Neuronal stem cell (in vitro differentiated cells): ENCODE data around the gene HOXC4.

ENCODE experiments used
- DNase-seq: peaks from one replicate; pipeline ENCODE4 v3.0.0-alpha.2; 2013; ENCODE audit warnings: low spot score
- H2AFZ ChIP-seq: one replicate; pipeline ENCODE4 v1.6.1; 2013; ENCODE audit warnings: mild to moderate bottlenecking, low read length, inconsistent platforms
- H2AK5ac ChIP-seq: 2 replicates; pipeline ENCODE4 v1.6.1; 2013; ENCODE audit warnings: low read depth, mild to moderate bottlenecking, inconsistent platforms, low read length, moderate library complexity, mixed read lengths
- H2BK120ac ChIP-seq: 2 replicates; pipeline ENCODE4 v1.6.1; 2013; ENCODE audit warnings: low read depth, mild to moderate bottlenecking, inconsistent platforms, low read length, moderate library complexity, mixed read lengths
- H2BK12ac ChIP-seq: one replicate; pipeline ENCODE4 v1.6.1; 2013; ENCODE audit warnings: low read length, inconsistent platforms
- H2BK15ac ChIP-seq: 2 replicates; pipeline ENCODE4 v1.6.1; 2013; ENCODE audit warnings: mild to moderate bottlenecking, low read length, inconsistent platforms, mixed read lengths
- H2BK5ac ChIP-seq: one replicate; pipeline ENCODE4 v1.6.1; 2013; ENCODE audit warnings: inconsistent platforms, mild to moderate bottlenecking, low read length, moderate library complexity
- H3K14ac ChIP-seq: one replicate; pipeline ENCODE4 v1.6.1; 2013; ENCODE audit warnings: low read length, inconsistent platforms
- H3K18ac ChIP-seq: 2 replicates; pipeline ENCODE4 v1.6.1; 2013; ENCODE audit warnings: low read length, inconsistent platforms
- H3K23ac ChIP-seq: 2 replicates; pipeline ENCODE4 v1.6.1; 2013; ENCODE audit warnings: low read depth, mild to moderate bottlenecking, mixed read lengths, low read length, inconsistent platforms; ENCODE audit not compliant: poor library complexity
- H3K27ac ChIP-seq: replicated peaks from 3 replicates; pipeline ENCODE4 v1.5.1; 2013; ENCODE audit warnings: low read length, inconsistent platforms
- H3K27me3 ChIP-seq, 3 experiments: 2 replicates each; pipeline ENCODE4 v1.6.1; 2013; ENCODE audit warnings: low read length in 3 of 3, mild to moderate bottlenecking in 2 of 3, inconsistent platforms in 1 of 3, low read depth in 1 of 3, mixed read lengths in 1 of 3, moderate library complexity in 1 of 3; ENCODE audit not compliant: control insufficient read depth in 3 of 3, insufficient read depth in 3 of 3
- H3K36me3 ChIP-seq, 2 donors: replicated peaks in 1 of 2; 2 replicates each; pipeline ENCODE4 v1.6.1; 2013; ENCODE audit warnings: low read length in 2 of 2; ENCODE audit not compliant: control insufficient read depth in 2 of 2, insufficient read depth in 2 of 2
- H3K4ac ChIP-seq: 2 replicates; pipeline ENCODE4 v1.6.1; 2013; ENCODE audit warnings: inconsistent platforms, mild to moderate bottlenecking, low read length, moderate library complexity
- H3K4me1 ChIP-seq, 2 donors: 1 replicate in 1 of 2; 2 replicates in 1 of 2; pipeline ENCODE4 v1.6.1; 2013; ENCODE audit warnings: low read length in 2 of 2, low read depth in 1 of 2; ENCODE audit not compliant: control insufficient read depth in 2 of 2, insufficient read depth in 1 of 2
- H3K4me2 ChIP-seq: one replicate; pipeline ENCODE4 v1.6.1; 2013; ENCODE audit warnings: mild to moderate bottlenecking, low read length, inconsistent platforms; ENCODE audit not compliant: insufficient read depth, poor library complexity, severe bottlenecking
- H3K4me3 ChIP-seq, 2 donors: 2 replicates each; pipeline ENCODE4 v1.5.1; 2013; ENCODE audit warnings: low read length in 2 of 2, mild to moderate bottlenecking in 2 of 2, inconsistent platforms in 1 of 2, moderate library complexity in 1 of 2
- H3K79me1 ChIP-seq: one replicate; pipeline ENCODE4 v1.6.1; 2013; ENCODE audit warnings: low read depth, mild to moderate bottlenecking, inconsistent platforms, low read length, moderate library complexity
- H3K9ac ChIP-seq: one replicate; pipeline ENCODE4 v1.6.1; 2013; ENCODE audit warnings: mild to moderate bottlenecking, low read depth, low read length, inconsistent platforms; ENCODE audit not compliant: poor library complexity
- H3K9me3 ChIP-seq, 2 donors: replicated peaks in 1 of 2; 2 replicates each; pipeline versions ENCODE3 to v1.6.1; 2013; ENCODE audit warnings: low read length in 2 of 2, mild to moderate bottlenecking in 2 of 2, inconsistent platforms in 1 of 2, low read depth in 1 of 2, mixed read lengths in 1 of 2, moderate library complexity in 1 of 2; ENCODE audit not compliant: control insufficient read depth in 2 of 2, insufficient read depth in 1 of 2
- H4K8ac ChIP-seq: one replicate; pipeline ENCODE4 v1.6.1; 2013; ENCODE audit warnings: low read depth, mild to moderate bottlenecking, inconsistent platforms, low read length, moderate library complexity
- H4K91ac ChIP-seq: one replicate; pipeline ENCODE4 v1.6.1; 2013; ENCODE audit warnings: low read length, low read depth, mild to moderate bottlenecking, inconsistent platforms; ENCODE audit not compliant: poor library complexity
- WGBS, 2 donors: extraction: QIAGEN DNeasy Blood & Tissue Kit; methylation state at CpG; one replicate each; pipeline ENCODE4 v1.1.7; 2013; ENCODE audit warnings: missing lambda C conversion rate in 2 of 2, mixed read lengths in 1 of 2; ENCODE audit not compliant: insufficient read length in 2 of 2, insufficient replicate concordance in 1 of 2; ENCODE audit errors: extremely low coverage in 2 of 2; 5-methylcytosine and 5-hydroxymethylcytosine counted together

The HOXC4 gene

DNA sequence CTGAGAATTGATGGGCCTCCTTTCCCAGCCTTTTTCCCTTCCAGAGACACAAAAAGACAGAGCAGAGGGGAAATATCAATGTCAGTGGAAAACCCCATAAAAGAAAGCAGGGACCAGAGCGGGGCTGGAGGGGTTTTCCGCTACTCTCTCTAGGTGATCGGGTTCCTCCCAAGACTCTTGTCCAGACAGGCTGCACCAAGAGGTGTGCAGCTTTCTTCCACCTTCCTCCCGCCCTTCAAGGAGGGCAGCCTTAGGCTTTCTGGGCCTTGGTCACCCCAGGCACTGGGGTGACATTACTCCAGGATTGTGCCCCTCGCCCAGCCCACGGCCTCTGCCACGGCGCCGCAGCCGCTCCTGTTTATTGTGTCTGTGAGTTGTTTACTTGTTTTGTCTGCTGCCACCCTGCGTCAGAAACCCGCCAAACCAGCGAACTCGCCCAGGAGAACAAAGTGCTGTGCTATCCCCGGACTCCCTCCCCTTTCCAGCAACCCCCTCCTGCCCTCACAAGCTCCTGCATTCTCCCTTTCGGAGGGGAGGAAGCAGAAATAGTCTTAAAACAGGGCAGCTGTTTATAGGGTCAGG lies 32.1 kb upstream of the HOXC4 start:
- DNase-seq = no peak
- Histone ChIP-seq H3K27me3 (peaks cover 72 to 98% (median 98%) of the 10 kb centered on the region in 3 experiments), H3K14ac (no peak overlapping the region), H3K9me3 (peaks cover 0 to 7% of the 10 kb centered on the region in 2 donors), H2BK5ac (no peak overlapping the region), H3K4ac (no peak overlapping the region), H2BK120ac (no peak overlapping the region), H3K4me1 (peaks cover 0 to 6% of the 10 kb centered on the region in 2 donors), H2AFZ (no peak overlapping the region), H3K79me1 (no peaks in the 10 kb centered on the region), H3K23ac (no peak overlapping the region), H3K4me3 (no peak overlapping the region), H2BK15ac (no peak overlapping the region), H4K91ac (no peak overlapping the region), H3K18ac (no peak overlapping the region), H3K9ac (no peak overlapping the region), H2AK5ac (no peak overlapping the region), H2BK12ac (no peak overlapping the region), H4K8ac (no peak overlapping the region), H3K4me2 (no peak overlapping the region), H3K36me3 (no peaks in the 10 kb centered on the region), H3K27ac (no peak overlapping the region)
- no CpG with 5 or more reads among the region's 16 CpGs for WGBS, 2 donors

DNA sequence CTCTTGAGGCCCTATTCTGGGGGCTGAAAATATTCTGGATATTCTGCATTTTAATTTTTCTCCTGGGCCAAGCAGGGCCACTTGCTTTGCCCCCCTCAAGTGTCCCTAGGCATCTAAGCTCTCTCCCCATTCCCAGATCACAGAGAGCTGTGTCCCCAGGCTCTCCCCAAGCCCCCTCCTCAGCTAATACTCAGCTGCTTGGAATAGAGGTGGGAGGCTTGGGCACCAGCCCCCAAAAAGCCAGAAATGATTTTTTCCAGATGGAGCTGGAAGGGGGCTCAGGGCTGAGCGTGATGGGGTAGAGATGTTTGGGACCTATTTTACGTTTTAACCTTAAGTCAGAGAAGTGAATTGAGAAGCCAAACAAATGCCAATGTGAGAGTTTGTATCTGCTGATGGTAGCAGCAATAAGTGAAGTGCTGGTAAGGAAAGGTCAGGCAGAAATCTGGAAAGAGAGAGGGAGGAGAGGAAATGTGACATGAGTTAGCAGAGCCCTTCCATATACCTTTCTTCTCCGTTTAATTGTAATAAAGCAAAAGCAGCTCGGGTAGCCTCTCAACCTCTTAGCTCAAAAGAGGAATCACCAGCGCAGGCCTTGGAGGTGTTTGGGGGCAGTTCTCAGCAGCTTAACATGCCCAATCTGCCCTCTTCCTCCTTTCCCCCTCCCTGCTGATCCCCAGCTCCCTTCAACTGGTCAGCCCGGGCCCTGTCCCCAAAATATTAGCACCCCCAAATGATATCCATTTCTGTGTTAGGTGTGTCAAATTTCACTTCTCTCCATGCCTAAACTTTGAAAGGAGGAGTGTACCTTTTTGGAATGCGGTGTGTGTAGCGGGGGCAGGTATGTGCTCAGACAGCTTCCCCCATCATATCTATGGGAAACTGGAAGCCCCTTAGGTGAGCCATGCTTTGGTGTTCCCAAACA lies 30.4 kb upstream of the HOXC4 start:
- Histone ChIP-seq H3K4me1 (peaks cover 0 to 6% of the 10 kb centered on the region in 2 donors), H3K27me3 (peaks cover 69 to 99% (median 97%) of the 10 kb centered on the region in 3 experiments)

DNA sequence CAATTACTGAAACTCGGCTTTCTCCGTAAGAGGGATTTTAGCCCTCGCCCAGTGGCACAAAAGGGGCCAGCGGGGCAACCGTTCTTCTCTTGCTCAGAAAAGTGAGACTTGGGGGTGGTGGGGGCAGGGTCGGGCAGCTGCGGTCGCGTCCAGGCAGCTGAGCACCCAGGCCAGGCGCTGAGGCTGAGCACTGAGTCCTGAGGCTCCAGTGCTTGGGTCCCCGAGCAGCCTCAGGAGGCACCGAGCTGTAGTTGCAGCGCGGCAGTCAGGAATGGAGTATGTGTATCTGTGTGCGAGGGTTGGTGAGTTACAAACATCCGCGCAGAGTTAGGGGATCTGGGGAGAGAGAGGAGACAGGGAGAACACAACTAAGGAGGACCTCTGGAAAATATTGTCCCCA lies 29.5 kb upstream of the HOXC4 start:
- Histone ChIP-seq H3K4ac (no peak overlapping the region), H2AK5ac (no peak overlapping the region), H3K9ac (no peak overlapping the region), H3K27me3 (peaks cover 70 to 100% (median 97%) of the 10 kb centered on the region in 3 experiments), H4K91ac (no peak overlapping the region), H3K18ac (no peak overlapping the region), H3K4me2 (no peak overlapping the region), H3K4me1 (peaks cover 0 to 2% of the 10 kb centered on the region in 2 donors), H2AFZ (no peak overlapping the region), H3K36me3 (no peaks in the 10 kb centered on the region), H3K79me1 (no peaks in the 10 kb centered on the region), H2BK12ac (no peak overlapping the region), H2BK5ac (no peak overlapping the region), H3K14ac (no peak overlapping the region), H2BK15ac (no peak overlapping the region), H3K23ac (no peak overlapping the region), H3K27ac (no peak overlapping the region), H4K8ac (no peak overlapping the region), H3K4me3 (no peak overlapping the region), H3K9me3 (peaks cover 0 to 5% of the 10 kb centered on the region in 2 donors), H2BK120ac (no peak overlapping the region)
- WGBS, 2 donors = no CpG with 5 or more reads among the region's 17 CpGs
- DNase-seq = no peak

More for the DNA sequence above, 30.4 kb upstream of the HOXC4 start:
- no peaks in the 10 kb centered on the region for H3K79me1 ChIP-seq
- H3K23ac ChIP-seq = no peak overlapping the region
- H3K18ac ChIP-seq = no peak overlapping the region
- no CpG with 5 or more reads among the region's 8 CpGs for WGBS, 2 donors
- no peak for DNase-seq
- H2BK15ac ChIP-seq = no peak overlapping the region
- peaks cover 0 to 5% of the 10 kb centered on the region in 2 donors for H3K9me3 ChIP-seq
- H3K4me2 ChIP-seq = no peak overlapping the region
- H3K14ac ChIP-seq = no peak overlapping the region
- no peak overlapping the region for H3K27ac ChIP-seq
- H3K9ac ChIP-seq = no peak overlapping the region
- no peaks in the 10 kb centered on the region for H3K36me3 ChIP-seq
- H2AK5ac ChIP-seq = no peak overlapping the region
- H2BK120ac ChIP-seq = no peak overlapping the region
- no peak overlapping the region for H2BK5ac ChIP-seq
- H2BK12ac ChIP-seq = no peak overlapping the region
- no peak overlapping the region for H4K8ac ChIP-seq
- no peak overlapping the region for H3K4ac ChIP-seq
- no peak overlapping the region for H2AFZ ChIP-seq
- no peak overlapping the region for H4K91ac ChIP-seq
- no peak overlapping the region for H3K4me3 ChIP-seq
